GM18498 (cell line): ENCODE measurements around the gene SLC39A1.

Source experiments
- ATAC-seq: cut with Tn5 transposase; IDR thresholded peaks from one replicate; pipeline ENCODE4 v1.9.1; 2021; ENCODE audit warnings: mild to moderate bottlenecking, moderate library complexity; ENCODE audit not compliant: unreplicated experiment

The SLC39A1 gene

DNA sequence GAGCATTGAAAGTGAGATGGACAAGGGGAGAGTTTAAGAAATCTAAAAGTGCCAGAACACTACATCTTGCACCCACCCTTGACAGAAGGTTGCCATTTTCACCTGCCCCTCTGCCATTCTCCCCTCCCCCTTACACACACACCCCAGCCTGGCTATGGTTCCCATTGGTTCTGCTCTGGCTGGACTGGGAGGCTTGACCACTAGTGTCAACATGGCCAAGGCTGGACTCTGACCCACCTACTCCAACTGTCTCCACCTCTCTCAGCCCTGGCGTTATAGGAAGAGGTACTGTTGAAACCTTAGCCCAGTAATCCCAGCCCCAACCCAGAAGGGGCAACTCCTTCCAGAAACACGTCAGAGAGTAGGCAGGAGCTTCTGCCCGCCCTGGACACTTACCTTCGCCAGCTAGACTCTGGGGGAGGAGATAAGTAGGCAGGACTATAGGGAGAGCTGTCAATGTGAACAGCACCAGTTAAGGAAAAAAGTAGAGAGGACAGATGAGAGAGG lies 9.4 kb downstream of the SLC39A1 start:
- no peak for ATAC-seq

DNA sequence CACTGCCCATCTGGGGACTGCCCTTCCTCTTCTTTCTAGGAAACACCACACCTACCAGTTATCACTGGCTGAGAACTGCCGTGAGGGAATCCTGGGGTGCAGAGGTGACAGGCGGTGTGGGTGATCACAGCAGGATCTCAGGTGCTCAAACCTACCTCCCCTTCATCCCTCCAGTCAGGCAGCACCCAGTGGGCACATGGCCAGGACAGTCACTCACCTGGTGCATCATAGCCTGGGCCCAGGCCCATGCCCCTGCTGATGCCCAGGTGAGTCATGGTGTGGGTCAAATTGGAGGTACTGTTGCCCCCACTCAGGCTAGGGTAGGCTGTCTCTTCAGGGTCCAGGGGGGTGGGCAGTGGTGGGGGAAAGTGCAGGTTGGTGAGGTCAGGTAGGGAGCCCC lies 11.5 kb downstream of the SLC39A1 start:
- ATAC-seq, result no peak

DNA sequence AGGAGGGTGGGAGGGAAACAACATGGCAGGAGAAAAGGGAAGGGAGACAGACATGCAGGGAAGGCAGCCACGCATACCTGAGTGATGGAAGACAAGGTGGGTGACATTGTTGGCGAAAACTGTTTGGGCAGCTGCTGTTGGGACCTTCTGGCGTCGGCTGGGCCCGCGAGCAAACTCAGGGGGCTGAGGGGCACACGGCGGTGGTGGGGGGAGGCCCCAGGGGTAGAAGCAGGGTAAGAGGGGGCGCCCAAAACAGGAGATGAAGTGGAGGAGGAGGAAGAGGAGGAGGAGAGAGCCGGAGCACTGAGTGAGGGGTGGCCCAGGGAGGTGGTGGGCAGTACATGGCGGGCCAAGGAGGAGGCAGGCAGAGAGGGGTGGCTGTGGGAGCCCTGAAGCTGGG lies 12.2 kb downstream of the SLC39A1 start:
- no peak for ATAC-seq

DNA sequence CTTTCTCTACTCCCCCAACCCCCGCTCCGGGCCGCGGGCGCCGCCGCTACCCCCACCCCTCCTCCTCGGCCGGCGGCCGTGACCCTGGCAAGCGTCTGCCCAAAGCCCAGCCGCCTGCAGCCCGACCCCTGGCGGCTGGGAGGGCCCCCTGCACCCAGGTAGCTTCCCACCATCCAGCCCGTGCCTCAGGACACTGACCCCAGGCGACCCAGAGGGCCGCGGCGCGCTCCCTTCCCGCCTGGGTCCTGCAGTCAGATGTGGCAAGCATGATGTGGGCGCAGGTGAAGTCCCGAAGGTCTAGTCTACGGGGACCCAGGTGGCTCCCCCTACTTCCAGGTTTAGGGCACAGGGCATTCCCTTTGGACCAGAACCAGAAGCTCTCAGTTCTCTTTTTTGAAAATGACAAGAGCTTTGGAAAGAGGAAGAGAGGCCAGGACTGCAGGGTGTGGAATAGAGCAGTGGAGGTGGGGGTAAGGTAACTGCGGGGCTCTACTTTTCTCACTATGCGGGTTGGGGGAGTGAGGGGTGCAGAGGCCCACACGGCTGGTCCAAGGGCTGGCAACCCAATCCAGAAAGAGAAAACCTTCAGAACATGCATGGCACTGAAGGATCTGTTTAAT lies 16.6 kb downstream of the SLC39A1 start, which contains the start of gene DENND4B:
TSS of gene DENND4B (minus strand) at position 97 of the 620 bp plus-strand sequence. CDS start 2,344 bp downstream, outside the sequence.
- ATAC-seq, result peak; percentile 72

DNA sequence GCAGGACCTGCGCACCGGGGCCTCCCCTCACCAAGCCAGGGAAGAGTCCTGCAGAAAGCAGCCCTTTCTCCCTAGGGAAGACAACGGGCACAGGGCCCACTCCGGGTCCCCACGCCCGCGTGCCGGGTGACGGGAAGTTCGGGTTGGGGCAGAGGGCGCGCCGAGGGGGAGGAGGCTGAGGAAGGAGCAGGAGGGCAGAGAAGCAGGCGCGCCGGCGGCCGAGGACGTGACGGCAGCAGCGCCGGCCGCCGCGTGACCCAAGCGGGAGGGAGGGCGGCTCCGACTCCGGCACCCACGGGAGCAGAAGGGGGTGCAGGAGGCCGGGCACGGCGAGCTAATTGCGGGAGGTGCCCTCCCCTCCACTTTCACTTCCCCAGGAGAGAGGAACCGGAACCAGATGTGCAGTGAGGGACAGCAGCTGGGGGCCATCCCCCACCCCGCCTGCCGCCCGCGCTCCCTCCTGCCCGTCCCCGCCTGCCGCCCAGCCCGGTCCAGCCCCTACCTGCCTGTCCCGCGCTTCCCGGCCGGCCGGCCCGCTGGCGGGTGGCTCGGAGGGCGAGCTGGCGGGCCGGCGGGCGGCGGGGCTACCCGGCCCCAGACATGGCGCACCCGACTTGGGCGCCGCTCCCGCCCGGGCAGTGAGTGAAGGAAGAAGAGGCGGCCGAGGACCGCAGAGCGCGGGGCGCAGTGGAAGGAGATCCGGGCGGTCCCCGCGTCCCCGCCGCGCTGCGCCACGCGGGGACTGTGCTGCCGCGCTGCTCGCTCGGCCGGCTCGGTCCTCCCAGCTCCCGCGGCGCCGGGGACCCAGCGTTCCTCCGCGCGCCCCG lies 17.3 kb downstream of the SLC39A1 start:
- ATAC-seq, result peak; percentile 70

DNA sequence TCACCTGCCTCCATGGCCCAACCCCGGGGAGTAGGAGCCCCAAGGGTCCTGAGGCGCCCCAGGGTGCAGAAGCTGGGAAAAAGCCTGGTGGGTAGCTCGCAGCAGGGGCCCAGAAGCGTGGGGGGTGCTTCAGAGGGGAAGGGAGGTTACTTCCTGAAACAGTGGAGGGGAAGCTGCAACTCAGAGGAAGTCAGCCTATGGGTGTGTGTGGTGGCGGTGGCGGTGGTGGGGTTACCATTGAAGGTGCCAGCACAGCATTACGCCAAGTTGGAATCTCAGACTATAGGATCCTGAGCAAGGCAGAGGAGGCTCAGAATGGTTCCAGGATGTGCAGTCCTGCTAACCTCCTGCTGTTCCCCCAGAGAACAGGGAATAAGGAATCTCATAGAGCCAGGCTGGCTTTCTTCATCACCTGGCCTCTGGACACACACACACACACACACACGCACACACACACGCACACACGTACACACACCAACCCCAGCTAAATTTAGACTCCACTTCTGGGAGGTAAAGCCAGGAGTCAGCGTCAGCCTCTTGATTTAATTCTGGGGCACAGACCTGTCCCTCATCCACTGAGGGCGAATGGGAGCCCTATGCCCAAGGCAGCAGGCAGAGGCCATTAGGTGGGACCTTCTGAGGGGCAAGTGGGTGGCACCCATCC lies 18.1 kb downstream of the SLC39A1 start:
- ATAC-seq, result peak; percentile 24

DNA sequence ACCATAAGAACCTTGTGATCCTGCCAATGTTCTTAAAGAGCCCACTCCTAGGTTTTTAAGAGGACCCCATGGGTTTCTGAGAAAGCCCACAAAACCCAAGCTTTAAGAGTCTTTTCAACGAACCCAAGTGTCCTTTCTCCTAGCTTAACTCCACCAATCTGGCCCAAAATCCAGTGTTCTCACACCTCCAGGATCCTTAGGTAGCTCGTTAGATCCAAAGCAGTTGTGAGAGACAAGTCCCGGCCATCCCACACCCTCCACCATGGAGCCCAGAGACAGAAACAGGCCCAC lies 18.6 kb downstream of the SLC39A1 start:
- ATAC-seq, result no peak

DNA sequence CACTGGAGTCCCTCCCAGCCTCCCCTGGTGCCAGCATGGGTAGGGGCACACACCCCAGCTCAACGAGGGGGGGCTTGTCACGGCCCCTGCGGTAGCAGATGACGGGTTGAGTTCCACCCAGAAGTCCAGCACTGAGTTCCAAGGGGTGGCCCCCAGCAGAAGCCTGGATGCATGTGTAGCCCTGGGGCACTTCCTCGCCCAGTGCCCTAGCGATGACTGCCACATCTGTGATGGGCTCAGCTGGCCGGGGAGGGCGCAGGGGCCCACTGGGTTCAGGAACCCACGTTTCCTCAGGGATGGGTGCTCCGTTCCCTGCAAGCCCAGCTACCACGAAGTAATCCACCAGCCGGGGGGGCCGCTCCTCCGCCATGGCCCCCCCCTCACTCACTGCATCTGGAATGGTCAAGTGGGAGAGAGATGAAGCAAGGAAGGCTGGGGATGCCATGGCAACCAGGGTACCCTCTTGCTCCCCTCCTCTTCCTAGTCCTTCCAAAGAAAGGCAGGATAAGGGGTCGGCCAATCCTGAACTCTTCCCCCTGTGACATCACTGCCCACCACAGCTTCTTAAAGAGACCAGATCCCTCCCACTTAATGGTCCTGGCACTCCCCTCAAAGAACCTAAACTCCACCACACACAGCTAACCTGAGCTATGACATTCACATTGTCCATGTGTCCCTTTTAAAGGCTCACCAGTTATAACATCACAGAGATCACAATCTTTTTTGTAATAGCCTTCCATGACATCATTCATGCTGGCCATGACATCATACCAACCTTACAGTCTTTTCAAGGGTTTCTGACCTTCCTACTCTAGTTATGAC lies 19.1 kb downstream of the SLC39A1 start:
- ATAC-seq, result no peak

DNA sequence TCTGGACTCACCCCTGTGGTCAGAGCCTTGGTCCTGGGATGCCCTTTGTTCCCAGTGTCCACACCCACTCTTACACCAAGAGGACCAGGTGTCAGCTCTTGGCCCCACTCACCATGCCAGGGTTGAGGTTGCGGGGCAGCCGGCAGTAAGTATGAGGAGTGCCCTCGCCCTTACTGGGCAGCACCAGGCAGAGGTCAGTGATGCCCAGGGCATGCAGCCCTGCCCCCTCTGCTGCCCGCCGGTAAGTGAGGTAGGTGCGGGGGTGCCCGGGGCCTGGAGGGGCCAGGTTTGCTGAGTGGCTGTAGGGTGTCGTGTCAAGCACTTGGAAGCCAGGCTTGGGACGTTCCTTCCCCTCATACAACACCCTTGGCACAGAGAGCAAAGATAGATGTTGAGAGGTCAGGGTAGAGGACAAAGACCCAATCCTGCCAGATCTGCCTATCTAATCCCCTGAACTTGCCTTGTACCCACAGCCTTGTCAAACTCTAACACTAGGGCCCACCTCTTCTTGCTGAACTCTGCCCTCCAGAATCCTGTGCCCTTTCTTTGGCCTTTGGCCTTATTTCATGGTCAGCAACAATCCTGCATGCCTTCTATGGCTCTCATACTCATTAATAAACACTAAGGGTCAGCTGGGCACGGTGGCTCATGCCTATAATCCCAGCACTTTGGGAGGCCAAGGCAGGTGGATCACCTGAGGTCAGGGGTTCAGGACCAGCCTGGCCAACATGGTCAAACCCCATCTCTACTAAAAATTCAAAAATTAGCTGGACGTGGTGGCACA lies 20.4 kb downstream of the SLC39A1 start:
- ATAC-seq, result no peak

DNA sequence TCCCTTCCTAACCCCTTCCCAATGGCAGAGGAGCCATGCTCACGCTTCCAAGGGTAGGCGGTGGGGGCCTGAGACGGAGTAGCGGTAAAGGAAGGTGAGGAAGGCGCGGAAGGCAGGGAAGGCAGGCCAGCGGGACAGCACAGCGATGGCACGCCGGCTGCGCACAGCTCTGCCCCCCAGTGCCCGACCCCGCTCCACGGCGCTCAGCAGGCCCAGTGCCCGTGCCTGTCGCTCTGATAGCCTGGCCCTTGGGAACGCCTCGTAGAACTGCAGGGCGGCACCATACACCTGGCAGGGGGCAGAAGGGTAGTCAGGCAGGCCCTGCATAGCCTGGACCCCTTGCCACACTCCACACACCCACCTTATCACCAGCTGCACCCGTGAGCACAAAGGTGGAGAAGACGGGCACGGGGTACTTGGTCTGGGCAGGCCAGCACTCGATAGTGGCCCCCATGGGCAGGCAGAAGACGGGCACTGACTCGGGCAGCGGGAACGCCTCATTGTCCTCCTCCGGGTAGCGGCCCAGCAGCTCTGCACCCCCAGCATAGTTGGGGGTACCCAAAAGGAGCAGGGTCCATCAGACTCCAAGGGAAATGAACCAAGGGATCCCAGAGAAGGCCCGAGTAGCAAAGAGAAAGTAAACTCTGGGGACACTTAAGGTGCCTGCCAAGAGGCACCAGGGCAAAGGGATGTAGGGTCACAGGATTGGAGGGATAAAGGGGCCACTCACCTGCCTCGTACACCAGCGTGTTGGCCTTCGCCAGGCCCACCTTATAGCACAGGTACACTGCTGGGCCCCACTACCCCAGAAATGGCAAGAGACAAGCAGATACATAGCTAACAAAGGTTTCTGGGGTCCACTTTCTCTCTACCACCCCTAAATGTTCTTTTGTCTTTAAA lies 21.3 kb downstream of the SLC39A1 start:
- ATAC-seq, result no peak

DNA sequence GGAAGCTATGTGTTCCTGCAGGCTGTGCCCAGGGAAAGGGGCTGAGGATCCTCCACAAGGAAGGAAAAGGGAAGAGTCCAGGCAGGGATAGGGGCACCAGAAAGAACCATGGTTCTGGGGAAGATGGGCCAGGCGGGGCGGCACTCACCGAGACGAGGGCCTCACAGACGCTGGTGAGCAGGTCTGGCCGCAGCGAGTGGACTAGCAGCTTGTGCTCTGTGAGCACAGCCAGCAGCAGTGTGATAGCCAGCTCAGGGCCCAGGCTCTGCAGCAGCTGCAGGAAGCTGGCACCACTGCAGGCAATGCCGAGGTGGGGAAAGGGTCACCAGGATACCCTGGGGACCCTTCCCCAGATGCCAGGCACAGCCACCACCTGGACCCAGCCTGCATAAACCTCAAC lies 22.6 kb downstream of the SLC39A1 start:
- ATAC-seq, result no peak

DNA sequence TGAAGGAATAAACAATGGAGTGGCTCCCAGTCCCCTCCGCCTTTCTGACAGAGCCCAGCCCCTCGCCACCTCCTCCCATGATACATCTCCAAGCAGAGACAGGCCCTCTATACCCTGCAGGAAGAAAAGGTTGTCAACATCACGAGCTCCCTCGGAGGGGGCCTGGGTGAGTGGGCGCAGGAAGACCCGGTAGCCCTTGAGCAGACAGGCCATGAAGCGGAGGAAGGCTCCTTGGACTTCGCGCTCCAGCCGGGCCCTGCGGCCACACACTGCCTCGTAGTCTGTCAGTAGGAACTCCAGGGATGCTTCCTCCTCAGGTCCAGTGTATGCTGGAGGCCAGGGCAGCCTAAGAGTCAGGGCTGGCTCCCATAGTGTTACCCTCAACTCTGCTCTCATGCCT lies 23.9 kb downstream of the SLC39A1 start:
- no peak for ATAC-seq

DNA sequence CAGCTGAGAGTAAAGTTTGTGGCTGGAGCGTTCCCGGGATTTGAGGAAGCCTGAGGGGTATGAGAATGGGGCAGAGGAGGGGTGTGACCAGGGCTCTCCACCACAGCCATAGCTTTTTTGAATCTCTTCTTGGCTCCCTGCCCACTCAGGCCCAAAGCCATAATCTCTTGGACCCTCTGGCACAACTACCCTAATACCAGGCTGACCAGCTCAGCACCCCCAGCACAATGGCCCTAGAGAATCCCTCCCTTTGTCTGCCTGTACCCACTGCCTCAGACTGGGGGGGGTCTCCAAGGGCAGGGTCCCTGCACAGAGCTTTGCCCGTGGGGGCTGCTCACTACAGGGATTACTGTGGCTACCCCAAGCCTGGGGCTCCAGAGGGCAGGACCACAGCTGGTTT lies 24.3 kb downstream of the SLC39A1 start:
- ATAC-seq, result no peak

DNA sequence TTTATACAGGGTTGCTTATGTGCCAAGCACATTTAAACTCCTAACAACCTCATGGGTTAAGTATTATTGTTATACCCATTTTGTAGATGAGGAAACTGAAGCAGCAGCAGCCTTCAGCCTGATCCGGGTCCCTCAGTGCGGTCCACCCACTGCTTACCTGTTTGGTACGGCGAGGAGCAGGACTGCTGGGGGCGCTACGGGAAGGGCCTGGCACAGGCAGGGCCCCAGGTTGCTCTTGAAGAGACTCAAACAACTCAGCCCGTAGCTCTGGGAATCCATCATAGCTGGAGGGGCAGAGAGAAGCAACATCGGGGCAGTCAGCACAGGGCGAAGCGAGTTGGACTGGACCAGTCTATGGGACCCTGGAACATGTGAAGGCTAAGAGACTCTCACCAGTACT lies 26.0 kb downstream of the SLC39A1 start:
- ATAC-seq, result no peak

DNA sequence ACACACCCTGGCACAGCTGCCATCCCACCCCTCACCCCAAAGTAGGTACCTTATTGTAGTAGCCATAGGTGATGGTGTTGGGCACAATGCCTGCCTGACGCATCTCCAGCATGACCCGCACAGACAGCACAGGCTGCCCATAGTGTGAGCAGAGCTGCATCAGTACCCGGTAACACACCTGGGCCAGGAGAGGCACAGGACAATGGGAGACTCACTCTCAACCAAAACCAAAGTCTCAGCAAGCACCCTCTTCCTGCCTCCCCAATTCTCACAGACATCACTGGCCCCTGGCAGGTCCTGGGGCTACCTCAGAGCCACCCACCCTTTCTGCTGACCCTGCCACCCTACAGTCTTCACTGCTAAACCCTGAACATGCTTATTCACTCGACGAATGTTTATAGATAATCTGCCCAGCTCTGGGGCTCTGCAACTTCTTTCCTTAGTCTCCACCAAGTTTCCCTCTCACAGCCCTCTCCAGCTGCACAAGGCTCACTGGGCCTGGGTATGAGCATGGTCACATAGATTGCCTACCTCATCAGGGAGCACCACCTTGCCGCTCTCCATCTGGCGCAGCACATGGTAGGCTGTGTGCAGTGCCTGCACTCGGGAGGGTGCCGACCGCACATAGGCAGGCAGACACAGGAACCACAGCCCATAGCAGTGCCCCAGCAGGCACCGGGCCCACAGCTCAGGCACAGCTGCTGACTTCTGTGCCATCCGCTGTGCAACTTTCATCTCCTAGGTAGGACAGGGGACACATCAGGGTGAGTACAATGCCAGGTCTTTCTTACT lies 27.1 kb downstream of the SLC39A1 start:
- no peak for ATAC-seq

DNA sequence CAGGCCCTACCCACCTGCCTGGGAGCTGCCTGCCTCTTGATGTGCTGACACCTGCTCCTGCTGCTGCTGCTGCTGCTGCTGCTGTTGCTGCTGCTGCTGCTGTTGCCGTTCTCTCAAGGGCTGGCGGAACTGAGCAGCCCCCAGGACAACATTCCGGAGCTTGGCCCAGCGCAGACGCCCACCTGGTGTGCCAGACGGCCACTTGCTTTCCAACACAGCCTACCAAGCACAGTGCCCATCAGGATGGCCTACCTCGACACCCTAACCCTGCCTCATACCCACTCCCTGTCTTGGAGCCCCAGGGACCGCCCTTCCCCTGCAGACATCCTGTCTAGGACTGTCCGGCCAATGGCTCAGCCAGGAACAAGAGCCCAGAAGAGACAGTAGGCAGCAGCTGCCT lies 28.6 kb downstream of the SLC39A1 start:
- no peak for ATAC-seq

DNA sequence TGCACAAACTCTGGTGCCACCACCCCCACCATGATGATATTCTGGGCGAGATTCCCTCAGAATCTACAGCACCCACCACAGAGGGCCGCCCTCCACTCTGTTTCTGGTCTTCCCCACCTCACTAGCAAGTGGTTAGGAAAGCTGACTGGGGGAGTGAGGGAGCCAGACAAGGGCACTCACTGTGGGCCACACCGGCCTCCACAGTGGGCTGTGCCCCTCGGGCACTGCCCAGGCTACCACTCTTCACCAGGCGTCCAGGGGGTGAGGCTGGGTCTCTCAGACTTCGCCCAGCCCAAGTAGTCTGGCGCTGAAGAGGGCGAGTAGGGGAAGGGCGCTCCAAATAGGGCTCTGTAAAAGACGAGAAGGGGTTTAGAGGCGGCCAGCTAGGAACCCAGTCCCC lies 29.4 kb downstream of the SLC39A1 start:
- ATAC-seq, result no peak

DNA sequence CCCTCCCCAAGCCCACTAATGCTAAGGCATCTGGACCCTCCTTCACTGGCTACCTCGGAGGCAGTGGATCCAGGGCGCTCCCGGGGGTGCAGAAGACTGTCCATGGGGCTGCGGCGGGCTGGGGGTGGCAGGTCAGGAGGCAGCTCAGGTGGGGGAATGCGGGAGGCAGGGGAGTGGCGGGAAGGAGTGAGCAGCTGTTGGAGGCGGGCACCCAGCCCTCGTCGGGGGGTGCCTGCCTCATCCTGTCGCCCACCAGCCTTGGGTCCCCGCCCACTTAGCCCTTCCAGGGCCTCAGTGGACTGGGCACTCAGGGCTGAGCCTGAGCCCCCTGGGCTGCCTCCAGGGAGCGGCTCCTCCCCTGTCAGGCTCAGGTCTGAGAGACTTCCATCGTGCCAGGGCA lies 29.9 kb downstream of the SLC39A1 start:
- no peak for ATAC-seq
